Kidney glomerular epithelial cell (primary cell): ENCODE data around the gene ANKRD33.

Experiments
- DNase-seq: peaks from one replicate; lab custom pipeline; 2025; lab: John Stamatoyannopoulos, UW

The ANKRD33 gene

DNA sequence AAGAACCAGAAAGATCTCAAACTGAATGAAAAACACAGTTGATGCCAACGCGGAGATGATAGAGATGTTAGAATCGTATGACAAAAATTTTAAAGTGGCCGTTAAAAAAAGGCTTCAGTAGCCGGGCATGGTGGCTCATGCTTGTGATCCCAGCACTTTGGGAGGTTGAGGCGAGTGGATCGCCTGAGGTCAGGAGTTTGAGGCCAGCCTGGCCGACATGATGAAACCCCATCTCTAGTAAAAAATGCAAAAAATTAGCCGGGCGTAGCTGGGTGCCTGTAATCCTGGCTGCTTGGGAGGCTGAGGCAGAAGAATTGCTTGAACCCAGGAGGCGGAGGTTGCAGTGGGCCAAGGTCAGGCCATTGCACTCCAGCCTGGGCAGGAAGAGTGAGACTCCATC is 14.0 kb downstream of the ANKRD33 start:
- no peak for DNase-seq

DNA sequence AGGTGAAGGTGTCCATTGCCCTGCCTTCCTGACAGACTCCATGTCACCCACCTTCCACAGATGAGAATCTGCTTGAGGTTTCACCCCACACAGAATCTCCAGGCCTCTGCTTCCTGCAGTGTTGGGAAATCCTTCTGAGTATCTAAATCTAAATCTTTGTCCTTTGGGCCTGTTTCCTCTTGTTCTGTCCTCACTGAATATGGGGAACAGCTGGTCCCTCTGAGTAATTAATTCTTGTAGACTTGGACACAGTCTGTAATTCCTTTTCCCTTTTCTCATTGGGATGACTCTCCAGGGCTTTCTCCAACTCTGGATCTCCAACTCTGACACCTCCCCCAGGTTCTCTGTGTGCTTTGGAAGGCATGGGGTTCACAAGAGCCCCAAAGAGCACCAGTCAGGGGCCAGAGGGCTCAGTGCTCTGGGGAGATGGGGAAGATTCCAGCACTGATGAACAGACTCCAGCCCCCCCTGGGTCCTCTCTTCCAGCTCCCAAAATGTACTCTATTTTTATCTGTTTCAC is 17.1 kb downstream of the ANKRD33 start:
- DNase-seq: no peak

DNA sequence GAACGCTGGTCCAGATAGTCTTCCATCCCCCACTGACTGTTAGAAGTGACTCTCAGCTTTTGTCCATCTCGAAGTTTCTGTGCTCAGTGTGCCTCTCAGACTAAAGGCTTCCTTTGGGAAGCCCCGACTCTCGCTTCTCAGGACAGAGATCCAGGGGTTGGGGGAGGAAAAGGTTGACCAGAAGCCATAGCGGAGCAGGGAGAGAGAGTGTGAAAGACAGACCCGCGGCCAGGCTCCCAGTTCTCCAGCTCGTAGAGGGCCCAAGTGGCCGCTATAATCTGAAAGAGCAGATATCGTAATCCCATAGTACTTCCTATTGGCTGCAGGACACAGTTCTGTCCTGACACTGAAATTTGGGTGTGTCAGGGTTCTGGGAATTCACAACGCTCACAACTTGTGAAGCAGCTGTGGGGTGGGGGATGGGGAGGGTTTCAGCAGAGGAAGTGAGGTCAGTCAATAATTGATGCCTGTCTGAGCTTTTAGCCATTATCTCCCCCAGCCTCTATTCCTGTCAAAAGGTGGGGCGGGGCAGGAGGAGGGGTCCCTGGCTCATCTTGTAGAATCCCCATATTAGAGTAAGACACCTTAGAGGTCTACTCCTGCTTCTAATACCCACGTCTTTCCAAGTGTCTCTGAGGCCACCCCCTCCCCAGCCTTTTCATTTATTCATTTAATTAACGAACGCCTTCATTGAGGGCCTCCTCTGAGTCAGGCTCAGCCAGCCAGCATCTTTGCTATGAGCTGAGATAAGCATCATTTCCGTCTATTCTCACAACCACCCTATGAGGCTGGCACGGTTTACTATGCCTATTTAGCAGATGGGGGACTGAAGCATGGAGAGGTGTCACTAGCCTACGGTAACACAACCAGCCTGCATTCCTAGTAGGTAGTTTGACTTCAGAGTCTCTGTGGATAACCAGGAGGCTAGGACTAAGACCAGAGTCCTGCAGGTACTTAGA is 17.8 kb downstream of the ANKRD33 start:
- no peak for DNase-seq

DNA sequence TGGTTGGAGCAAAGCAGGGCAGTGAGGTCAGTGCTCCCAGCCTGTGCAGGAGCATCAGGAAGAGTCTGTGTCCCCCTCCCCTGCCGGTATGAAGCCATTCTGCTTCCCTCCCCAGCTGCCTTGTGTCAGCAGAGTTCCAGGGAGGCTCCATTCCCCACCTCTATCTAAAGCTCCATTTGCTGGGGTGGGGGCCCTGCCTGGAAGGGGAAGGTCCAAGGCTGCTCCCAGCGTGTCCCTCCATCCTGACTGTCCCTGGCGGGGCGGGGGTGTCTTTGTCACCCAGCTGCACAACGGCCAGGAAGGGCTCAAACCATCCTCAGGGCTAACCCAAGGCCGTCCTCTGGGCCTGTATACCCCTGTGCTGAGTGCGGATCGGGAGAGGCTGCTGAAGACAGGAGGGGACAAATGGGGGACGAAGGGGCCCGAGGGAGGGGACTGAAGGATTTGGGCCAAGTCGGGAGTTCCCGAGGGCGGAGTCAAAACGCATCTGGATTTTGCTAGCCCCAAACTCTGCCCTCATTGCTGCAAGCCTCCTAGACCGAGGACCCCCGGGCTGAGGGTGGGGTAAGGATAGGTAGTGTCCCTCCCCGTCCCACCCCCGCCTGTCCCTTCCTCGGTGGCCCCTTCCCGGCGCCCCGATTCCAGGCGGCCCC is 18.7 kb downstream of the ANKRD33 start:
- DNase-seq: no peak

DNA sequence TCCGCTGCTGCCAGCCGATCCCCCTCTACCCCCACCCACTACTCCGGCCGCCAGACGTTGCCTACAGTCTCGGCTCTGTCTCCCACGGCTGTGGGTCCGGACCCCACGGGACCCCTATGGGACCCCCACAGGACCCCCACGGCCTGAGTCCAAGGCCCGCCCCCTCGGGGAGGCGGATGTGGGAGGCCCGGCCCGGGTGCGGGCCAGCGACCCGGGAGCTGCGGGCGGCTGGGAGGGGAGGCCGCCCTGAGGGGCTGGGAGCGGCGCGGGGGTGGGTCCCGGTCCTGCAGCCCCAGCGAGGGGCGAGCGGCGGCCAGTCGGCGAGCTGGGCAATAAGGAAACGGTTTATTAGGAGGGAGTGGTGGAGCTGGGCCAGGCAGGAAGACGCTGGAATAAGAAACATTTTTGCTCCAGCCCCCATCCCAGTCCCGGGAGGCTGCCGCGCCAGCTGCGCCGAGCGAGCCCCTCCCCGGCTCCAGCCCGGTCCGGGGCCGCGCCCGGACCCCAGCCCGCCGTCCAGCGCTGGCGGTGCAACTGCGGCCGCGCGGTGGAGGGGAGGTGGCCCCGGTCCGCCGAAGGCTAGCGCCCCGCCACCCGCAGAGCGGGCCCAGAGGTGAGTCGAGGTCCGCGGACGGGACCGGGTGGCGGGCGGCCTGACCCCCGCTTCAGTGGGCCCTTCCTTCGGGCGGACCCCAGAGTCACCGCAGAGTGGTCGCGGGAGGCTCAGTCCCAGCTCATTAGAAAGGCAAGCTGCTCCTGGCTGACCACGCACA is 19.4 kb downstream of the ANKRD33 start, which contains the start of gene ACVRL1:
Gene ACVRL1 (plus strand): TSS at position 422 of the 773 bp plus-strand sequence. CDS start 4,971 bp downstream, outside the sequence.
- DNase-seq: no peak

DNA sequence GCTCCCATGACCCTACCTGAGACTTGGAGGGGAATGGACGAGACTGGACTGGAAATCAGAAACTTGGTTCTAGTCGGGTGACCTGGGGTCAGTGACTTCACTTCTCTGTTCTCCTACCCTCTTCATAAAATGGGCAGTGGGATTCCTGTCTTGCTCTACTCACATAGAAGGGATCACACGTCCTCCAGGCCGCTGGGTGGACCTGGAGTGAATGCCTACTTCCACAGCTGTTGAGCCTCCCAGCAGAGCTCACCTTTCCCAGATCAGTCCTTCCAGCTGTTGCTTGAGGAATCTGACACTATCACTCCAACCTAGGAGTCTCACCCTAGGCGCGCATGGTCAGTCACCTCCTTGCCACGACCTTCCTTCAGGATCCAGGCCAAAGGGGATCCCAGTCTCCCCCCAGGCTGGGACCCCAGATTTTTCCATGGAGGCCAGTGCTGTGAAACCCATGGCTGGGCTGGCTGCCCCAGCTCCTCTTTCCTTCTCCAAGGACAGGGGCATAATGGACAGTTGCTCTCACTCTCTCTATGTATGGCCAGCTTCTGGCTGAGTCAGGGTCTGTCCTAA is 20.0 kb downstream of the ANKRD33 start:
- no peak for DNase-seq

DNA sequence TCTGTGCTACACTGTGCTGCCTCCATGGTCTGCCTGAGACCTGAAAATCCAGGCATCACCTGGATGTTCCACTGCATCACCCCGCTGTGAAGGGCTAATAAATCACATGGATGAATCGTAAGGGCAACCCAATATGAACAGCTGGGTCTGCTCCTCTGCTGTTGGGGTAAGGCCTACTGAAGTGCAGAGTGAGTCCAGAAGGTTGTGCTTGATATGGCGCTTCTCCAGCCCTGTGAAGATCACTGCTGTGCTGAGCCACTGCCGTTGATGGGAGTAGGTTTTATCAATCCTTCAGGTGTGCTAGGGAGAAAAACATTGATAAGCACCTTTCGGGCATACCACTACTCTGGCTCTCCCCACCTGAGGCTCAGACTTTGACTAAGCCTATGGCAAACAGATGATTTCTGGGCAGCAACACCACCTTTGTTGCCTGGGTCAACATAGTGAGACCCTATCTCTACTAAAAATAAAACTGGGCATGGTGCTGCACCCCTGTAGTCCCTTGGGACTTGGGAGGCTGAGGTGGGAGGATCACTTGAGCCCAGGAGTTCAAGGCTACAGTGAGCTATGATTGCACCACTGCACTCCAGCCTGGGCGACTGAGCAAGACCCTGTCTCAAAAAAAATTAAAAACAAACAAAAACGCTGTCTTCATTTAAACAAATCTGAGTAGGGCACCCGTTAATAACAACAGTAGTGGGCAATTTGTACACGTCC is 21.1 kb downstream of the ANKRD33 start:
- no peak for DNase-seq

DNA sequence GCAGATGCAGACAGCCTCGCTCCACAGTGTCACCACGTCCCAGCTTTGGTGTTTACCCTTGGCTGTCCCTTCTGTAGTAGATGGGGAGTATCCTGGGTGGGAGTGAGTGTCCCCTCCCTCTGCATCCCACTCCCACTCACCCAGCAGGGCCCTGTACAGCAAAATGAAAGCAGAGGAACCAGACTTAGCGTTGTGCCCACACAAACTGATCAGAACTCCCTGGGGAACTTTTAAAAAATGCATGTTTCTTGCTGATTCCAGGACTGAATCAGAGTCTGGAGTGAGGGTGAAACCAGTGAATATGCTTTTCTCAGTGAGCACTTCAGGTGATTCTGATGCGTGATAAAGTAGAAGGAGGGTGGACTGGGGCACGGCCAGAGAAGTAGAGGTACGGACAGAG is 22.3 kb downstream of the ANKRD33 start:
- DNase-seq: no peak

DNA sequence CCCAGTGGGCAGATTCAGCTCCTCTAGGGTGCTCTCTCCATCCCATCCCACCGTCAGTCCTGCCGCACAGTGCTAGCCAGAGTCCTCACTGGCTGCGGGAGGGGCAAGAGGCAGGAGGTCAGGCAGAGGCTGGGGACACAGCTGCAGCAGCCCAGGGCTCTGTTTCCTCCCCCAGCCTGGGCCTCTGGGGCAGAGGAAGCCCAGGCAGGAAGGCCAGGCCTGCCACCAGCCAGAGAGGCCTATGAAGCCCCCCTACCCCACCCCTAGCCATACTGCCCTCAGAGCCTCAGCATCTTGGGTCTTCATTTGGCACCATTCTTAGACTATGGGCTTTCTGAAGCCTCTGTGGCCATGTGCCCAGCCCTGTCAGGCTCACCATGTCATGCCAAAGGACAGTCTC is 22.8 kb downstream of the ANKRD33 start:
- DNase-seq: no peak

DNA sequence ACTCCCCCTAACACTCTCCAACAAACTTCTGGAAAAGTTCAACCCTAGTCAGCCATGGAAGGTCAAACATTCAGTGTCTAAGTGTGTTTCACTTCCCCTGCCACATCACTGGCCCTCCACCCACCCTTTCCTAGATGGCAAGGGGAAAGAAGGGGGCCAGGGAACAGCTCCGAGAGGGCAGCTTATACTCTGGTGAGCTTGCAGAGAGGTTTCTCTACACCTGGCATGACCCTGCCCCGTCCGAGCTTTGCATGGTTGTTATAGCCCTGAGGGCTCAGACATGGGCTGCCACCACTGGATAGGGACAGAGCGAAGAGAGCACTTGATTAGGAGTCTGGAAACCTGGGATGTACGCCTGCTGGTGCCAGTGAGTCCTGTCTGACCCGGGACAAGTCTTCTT is 23.4 kb downstream of the ANKRD33 start:
- DNase-seq: no peak

DNA sequence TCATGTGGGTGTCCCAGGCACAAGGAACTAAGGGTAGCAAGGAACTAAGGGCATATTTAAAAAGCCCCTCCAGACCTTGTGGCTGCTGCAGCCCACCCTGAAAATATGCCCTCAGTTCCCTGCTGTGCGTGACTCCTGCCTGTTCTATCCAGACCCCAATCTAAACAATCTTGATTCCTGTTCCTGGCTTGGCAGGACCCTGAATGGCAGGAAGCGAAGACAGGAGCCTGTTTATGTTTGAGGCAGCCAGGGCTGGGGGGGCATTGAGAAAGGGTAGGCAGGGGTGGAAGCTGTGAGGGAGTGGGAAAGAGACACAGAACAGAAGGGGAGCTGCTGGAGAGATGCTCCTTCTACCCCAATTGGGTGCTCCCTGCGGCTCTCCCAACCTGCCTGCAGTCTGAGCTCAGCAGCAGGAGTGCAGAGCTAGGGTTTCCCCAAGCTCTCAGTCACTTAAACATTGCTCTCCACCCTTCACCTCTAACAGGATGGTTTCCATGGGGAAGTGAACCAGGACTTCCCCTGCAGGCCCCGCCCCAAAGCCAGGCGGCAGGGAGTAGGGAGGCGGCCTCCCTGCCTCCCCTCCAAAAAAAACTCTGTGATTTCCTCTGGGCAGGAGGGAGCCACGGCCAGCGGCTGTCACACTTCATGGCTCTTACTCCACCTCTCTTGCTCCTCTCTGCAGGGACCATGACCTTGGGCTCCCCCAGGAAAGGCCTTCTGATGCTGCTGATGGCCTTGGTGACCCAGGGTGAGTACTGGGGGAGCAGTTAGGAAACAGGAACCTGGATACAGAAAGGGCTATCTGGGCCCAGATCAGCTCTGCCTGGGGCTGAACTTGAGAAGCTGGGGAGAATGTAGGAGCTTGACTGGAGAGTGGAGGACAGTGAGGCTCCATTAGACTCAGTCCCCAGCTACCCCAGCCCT is 24.1 kb downstream of the ANKRD33 start:
- no peak for DNase-seq

DNA sequence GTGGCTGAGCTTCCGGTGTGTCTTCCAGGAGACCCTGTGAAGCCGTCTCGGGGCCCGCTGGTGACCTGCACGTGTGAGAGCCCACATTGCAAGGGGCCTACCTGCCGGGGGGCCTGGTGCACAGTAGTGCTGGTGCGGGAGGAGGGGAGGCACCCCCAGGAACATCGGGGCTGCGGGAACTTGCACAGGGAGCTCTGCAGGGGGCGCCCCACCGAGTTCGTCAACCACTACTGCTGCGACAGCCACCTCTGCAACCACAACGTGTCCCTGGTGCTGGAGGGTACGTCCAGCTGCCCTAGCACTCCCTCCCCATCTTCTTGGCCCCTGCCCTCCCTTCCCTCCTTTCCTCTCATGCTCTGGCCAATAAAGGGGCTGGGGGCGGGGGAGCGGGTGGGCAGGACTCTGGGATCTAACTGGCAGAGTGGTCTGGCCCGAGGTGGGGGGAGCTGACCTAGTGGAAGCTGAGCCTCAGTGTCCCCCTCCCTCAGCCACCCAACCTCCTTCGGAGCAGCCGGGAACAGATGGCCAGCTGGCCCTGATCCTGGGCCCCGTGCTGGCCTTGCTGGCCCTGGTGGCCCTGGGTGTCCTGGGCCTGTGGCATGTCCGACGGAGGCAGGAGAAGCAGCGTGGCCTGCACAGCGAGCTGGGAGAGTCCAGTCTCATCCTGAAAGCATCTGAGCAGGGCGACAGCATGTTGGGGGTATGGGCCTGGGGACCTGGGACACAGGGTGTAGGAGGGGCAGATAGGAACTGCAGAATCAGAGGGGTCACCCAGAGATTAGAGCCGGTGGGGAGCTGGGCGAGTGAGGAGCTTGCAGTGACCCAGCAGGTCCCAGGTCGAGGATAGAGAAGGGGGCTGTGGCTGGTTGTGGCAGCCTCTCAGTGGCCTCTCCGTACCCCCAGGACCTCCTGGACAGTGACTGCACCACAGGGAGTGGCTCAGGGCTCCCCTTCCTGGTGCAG is 25.4 kb downstream of the ANKRD33 start:
- no peak for DNase-seq

DNA sequence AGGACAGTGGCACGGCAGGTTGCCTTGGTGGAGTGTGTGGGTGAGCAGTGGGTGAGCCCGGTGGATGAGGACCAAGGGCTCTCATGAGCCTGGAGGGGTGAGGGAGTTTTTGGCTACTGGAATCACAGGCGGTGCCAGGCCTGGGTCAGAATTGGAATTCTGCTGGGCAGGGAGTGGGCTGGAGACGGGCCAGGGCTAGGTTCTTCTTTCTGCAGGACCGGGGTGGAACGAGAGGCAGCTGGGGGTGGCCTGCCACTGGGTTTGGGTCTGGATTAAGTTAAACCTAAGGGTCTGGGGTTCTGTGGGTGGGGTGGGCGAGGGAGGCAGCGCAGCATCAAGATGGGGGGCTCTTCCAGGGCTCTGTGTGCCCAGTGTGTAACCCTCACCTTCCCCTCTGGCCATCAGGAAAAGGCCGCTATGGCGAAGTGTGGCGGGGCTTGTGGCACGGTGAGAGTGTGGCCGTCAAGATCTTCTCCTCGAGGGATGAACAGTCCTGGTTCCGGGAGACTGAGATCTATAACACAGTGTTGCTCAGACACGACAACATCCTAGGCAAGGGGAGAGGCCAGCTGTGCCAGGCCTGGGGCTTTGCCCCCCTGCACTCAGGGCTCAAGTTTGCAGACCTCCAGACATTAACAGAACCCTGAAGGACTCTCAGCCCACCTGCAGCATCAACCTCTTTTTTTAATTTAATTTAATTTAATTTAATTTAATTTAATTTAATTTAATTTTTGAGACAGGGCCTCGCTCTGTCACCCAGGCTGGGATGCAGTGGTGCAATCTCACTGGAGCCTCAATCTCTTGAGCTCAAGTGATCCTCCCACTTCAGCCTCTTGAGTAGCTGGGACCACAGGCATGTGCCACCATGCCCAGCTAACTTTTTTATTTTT is 26.4 kb downstream of the ANKRD33 start:
- no peak for DNase-seq

DNA sequence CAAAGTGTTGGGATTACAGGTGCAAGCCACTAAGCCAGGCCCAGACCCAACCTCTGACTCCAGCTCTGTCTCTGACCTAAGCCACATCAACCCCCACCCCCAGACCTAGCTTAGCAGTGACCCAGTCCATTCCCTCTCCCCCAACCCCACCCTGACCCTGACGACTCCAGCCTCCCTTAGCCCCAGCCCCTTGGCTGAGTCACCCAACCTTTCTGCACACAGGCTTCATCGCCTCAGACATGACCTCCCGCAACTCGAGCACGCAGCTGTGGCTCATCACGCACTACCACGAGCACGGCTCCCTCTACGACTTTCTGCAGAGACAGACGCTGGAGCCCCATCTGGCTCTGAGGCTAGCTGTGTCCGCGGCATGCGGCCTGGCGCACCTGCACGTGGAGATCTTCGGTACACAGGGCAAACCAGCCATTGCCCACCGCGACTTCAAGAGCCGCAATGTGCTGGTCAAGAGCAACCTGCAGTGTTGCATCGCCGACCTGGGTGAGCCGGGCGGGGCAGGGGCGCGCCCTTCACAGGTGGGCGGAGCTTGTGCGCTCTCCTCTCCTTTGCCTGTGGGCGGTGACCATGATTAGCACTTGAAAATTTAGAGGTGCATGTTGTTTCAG is 27.2 kb downstream of the ANKRD33 start:
- DNase-seq: no peak

DNA sequence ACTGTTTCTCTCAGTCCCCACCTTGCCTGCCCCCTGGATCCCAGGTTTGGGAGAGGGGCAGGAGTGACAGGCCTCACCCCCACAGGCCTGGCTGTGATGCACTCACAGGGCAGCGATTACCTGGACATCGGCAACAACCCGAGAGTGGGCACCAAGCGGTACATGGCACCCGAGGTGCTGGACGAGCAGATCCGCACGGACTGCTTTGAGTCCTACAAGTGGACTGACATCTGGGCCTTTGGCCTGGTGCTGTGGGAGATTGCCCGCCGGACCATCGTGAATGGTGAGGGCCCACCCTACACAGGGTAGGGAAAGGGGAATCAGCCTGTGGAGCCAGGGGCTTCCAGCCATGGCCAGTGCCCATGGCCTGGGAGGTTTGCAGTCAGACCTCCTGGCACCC is 28.0 kb downstream of the ANKRD33 start:
- DNase-seq: no peak

DNA sequence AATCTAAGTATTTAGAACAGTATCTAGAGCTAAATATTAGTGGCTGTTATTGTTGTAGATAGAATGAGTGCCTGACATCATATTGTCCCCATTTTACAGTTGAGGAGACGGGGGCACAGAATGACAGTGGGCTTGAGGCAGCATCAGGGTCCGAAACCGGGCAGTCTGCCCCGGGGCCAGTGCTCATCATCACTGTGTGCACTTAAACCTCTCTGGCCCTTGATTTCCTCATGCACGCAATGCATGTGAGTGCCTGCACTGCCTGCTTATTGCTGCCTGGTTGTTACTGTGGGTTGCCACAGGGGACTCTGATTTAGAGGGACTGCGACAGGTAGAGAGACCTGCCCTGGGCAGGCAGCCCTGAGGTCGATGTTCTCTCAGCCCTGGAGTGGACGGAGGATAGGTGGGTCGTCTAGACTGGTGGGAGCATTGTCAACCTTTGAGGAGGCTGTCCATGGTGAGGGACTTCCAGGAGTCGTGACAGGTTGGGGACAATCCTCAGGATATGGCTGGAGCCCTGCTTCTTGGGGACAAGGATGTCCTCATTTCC is 29.2 kb downstream of the ANKRD33 start:
- DNase-seq: no peak
